WTC11 (cell line): ENCODE results near the gene TRIM44. TPM values are rescaled to one million over a fixed set of nuclear protein-coding genes. Genes with fewer than 3 reads are reported as not detected.
A peak's percentile ranks its signal among the peaks of the same experiment; 100 is the strongest.

ENCODE experiments used
- ATAC-seq: fragments of 200-7000 bp; cut with Tn5 transposase; 2 replicates; pipeline ENCODE4 v1.10.0; 2021; ENCODE audit warnings: mild to moderate bottlenecking, moderate library complexity
- CTCF ChIA-PET: fragments of 300-600 bp; sonication (Branson Sonifier 250); formaldehyde crosslinking; loops from one replicate; lab custom pipeline; 2021; ENCODE audit warnings: antibody characterized with exemption; lab: Charles Lee
- POLR2A ChIA-PET: fragments of 350-600 bp; sonication (Branson Sonifier 250); formaldehyde crosslinking; loops from one replicate; lab custom pipeline; 2021; ENCODE audit warnings: antibody characterized with exemption; lab: Charles Lee
- DNase-seq: peaks from one replicate; pipeline ENCODE4 v3.0.0; 2021; ENCODE audit warnings: low spot score
- H3K27ac Mint-ChIP-seq: 2 replicates; pipeline ENCODE4 v1.8.0; 2021; ENCODE audit warnings: mixed read lengths
- H3K27me3 Mint-ChIP-seq: 2 replicates; pipeline ENCODE4 v1.8.0; 2021; ENCODE audit warnings: low read depth, mild to moderate bottlenecking, moderate library complexity, mixed read lengths
- H3K36me3 Mint-ChIP-seq: 2 replicates; pipeline ENCODE4 v1.8.0; 2021; ENCODE audit warnings: mixed read lengths
- H3K4me1 Mint-ChIP-seq: 2 replicates; pipeline ENCODE4 v1.8.0; 2022; ENCODE audit warnings: mixed read lengths
- H3K4me3 Mint-ChIP-seq: 2 replicates; pipeline ENCODE4 v1.8.0; 2021; ENCODE audit warnings: mild to moderate bottlenecking, moderate library complexity, mixed read lengths
- H3K9me3 Mint-ChIP-seq: 2 replicates; pipeline ENCODE4 v1.8.0; 2021; ENCODE audit warnings: mixed read lengths
- CTCF ChIP-seq: fragments of 200-600 bp; IDR thresholded peaks from 2 replicates; pipeline ENCODE4 v1.8.0; 2022; ENCODE audit warnings: antibody characterized with exemption
- FOXP1 ChIP-seq: sonication (generic); formaldehyde crosslinking; IDR thresholded peaks from 2 replicates; pipeline ENCODE4 v1.8.0; 2022; ENCODE audit warnings: missing genetic modification reagents, mild to moderate bottlenecking, moderate library complexity, borderline replicate concordance
- FOXP4 ChIP-seq: sonication (generic); formaldehyde crosslinking; IDR thresholded peaks from 2 replicates; pipeline ENCODE4 v1.8.0; 2022; ENCODE audit warnings: mild to moderate bottlenecking, missing genetic modification reagents
- GABPB1 ChIP-seq: sonication (generic); formaldehyde crosslinking; IDR thresholded peaks from 2 replicates; pipeline ENCODE4 v1.8.1; 2023; ENCODE audit warnings: mild to moderate bottlenecking, missing genetic modification reagents
- KAT7 ChIP-seq: sonication (generic); formaldehyde crosslinking; IDR thresholded peaks from 2 replicates; pipeline ENCODE4 v1.8.1; 2023; ENCODE audit warnings: missing genetic modification reagents, mild to moderate bottlenecking, borderline replicate concordance
- NR2C2 ChIP-seq: sonication (generic); formaldehyde crosslinking; IDR thresholded peaks from 2 replicates; pipeline ENCODE4 v1.8.0; 2022; ENCODE audit warnings: mild to moderate bottlenecking, missing genetic modification reagents
- TP53 ChIP-seq: sonication (generic); formaldehyde crosslinking; IDR thresholded peaks from 2 replicates; pipeline ENCODE4 v1.8.1; 2023; ENCODE audit warnings: mild to moderate bottlenecking, missing genetic modification reagents
- ZBTB43 ChIP-seq: sonication (generic); formaldehyde crosslinking; IDR thresholded peaks from 2 replicates; pipeline ENCODE4 v1.8.1; 2023; ENCODE audit warnings: mild to moderate bottlenecking, missing genetic modification reagents
- ZMAT4 ChIP-seq: fragments of 250-450 bp; sonication (Bioruptor Pico); IDR thresholded peaks from 2 replicates; pipeline ENCODE4 v1.9.0; 2021; ENCODE audit warnings: mild to moderate bottlenecking
- ZNF263 ChIP-seq: sonication (generic); formaldehyde crosslinking; IDR thresholded peaks from 2 replicates; pipeline ENCODE4 v1.8.1; 2022; ENCODE audit warnings: low read depth, mild to moderate bottlenecking, moderate library complexity, missing genetic modification reagents
- ZNF281 ChIP-seq: sonication (generic); formaldehyde crosslinking; IDR thresholded peaks from 2 replicates; pipeline ENCODE4 v1.8.0; 2023; ENCODE audit warnings: mild to moderate bottlenecking, missing genetic modification reagents
- ZNF317 ChIP-seq: sonication (generic); formaldehyde crosslinking; IDR thresholded peaks from 2 replicates; pipeline ENCODE4 v1.8.1; 2023; ENCODE audit warnings: low read depth, mild to moderate bottlenecking, moderate library complexity, missing genetic modification reagents, borderline replicate concordance
- ZNF416 ChIP-seq: fragments of 250-450 bp; sonication (Bioruptor Pico); IDR thresholded peaks from 2 replicates; pipeline ENCODE4 v1.9.0; 2021; ENCODE audit warnings: mild to moderate bottlenecking, inconsistent platforms
- ZNF532 ChIP-seq: fragments of 250-450 bp; sonication (Bioruptor Pico); IDR thresholded peaks from 2 replicates; pipeline ENCODE4 v1.9.0; 2021; ENCODE audit warnings: mild to moderate bottlenecking, borderline replicate concordance
- ZSCAN18 ChIP-seq: fragments of 250-450 bp; sonication (Bioruptor Pico); IDR thresholded peaks from 2 replicates; pipeline ENCODE4 v2.1.2; 2022; ENCODE audit warnings: mild to moderate bottlenecking, moderate library complexity
- total RNA-seq: library from RNA; stranded (reverse); gene quantifications from 3 replicates; pipeline ENCODE4 v1.2.3, GENCODE V29; 2021

Gene TRIM44
- total RNA-seq, 1 experiment from 2014 or later: 27.4 TPM

GRCh38 chr11:35619116-35619854 is 43.3 kb upstream of the TRIM44 start (continued):
- TF ChIP-seq ZSCAN18 (no peak), FOXP4 (CRISPR knock-in tag) (peak; percentile 97), ZNF263 (CRISPR knock-in tag) (peak; percentile 7; the same call in 1 of the 2 replicates), NR2C2 (CRISPR knock-in tag) (peak; percentile 59; the same call in 1 of the 2 replicates), ZNF532 (CRISPR knock-in tag) (no peak), TP53 (CRISPR knock-in tag) (peak; percentile 71)

- Mint-ChIP-seq H3K27ac (no peak overlapping the region), H3K36me3 (0 out of 2 replicates have a peak, but pooled peaks cover 3% of the 10 kb centered on the region), H3K27me3 (peaks cover 43% of the 10 kb centered on the region), H3K4me1 (peaks cover 45% of the 10 kb centered on the region), H3K9me3 (0 out of 2 replicates have a peak, but pooled peaks cover 3% of the 10 kb centered on the region), H3K4me3 (peak overlapping the region; percentile 71)
- peak; percentile 71 for DNase-seq
- ChIA-PET POLR2A (no interaction called here), CTCF (interaction anchor here (1.3 to 3.5 kb wide), 7 partner anchors 132 to 646 kb away, joined by 3 to 55 read pairs (median 7); no protein-coding TSS in a partner anchor)
- peak; percentile 0 for TF ChIP-seq TP53 (CRISPR knock-in tag)
- TF ChIP-seq KAT7: no peak
- TF ChIP-seq ZMAT4 (CRISPR knock-in tag): no peak
- peak; percentile 59; the same call in 1 of the 2 replicates for TF ChIP-seq ZNF317 (CRISPR knock-in tag)
- no peak for TF ChIP-seq FOXP1 (CRISPR knock-in tag)
- no peak for TF ChIP-seq GABPB1 (CRISPR knock-in tag)
- peak; percentile 66 for ATAC-seq
Observed at GRCh38 chr11:35619855-35620640, 42.5 kb upstream of the TRIM44 start.

- no peak for ATAC-seq
- ChIA-PET CTCF (interaction anchor here (1.3 to 3.5 kb wide), 2 partner anchors 133 to 201 kb away, joined by 3 to 55 read pairs; no protein-coding TSS in a partner anchor), POLR2A (no interaction called here)
- 0 out of 2 replicates have a peak, but pooled peaks cover 3% of the 10 kb centered on the region for H3K9me3 Mint-ChIP-seq
- peaks cover 43% of the 10 kb centered on the region for H3K27me3 Mint-ChIP-seq
- 0 out of 2 replicates have a peak, but pooled peaks cover 3% of the 10 kb centered on the region for H3K36me3 Mint-ChIP-seq
- peaks cover 39% of the 10 kb centered on the region for H3K4me1 Mint-ChIP-seq
- DNase-seq: no peak
- H3K27ac Mint-ChIP-seq: no peak overlapping the region
- peak overlapping the region; percentile 43 for H3K4me3 Mint-ChIP-seq
- TF ChIP-seq ZNF416 (CRISPR knock-in tag) (no peak), ZNF281 (no peak), CTCF (no peak), ZBTB43 (CRISPR knock-in tag) (no peak)
Observed at GRCh38 chr11:35620795-35621194, 41.8 kb upstream of the TRIM44 start.
